Measurements from ENCODE around the gene BICDL1. TPM values are rescaled to one million over a fixed set of nuclear protein-coding genes. Genes with fewer than 3 reads are reported as not detected.

Gene BICDL1
- total and polyA plus RNA-seq, 5 donors from 2014 or later: 0.93 to 134 (median 1.6) TPM

DNA sequence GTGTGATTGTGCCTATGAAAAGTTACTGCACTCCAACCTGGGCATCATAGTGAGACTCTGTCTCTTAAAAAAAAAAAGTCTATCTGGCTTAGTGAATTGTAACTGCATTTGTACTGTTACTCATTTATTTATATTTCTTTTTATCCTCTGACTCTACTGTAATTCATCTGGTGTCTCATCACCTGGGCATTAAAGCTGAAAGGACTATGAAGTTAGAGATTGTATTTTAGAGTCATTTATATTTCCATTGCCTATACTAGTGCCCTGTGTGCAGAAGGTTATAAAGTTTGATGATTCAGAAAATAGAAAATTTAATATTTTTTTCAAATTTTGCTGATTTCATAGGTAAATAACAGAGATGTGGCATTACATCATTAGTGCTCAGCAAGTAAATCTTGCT lies 30.2 kb downstream of the BICDL1 start:
- ATAC-seq (ENCODE audit: low read depth in 2 of 2) (no peak), DNase-seq (no peak)
- Histone ChIP-seq H3K4me3 (ENCODE audit: low read depth, low read length) (no peak overlapping the region), H3K36me3 (ENCODE audit: control insufficient read depth, insufficient read depth, low read length) (peaks cover 3% of the 10 kb centered on the region), H3K9me3 (ENCODE audit: control insufficient read depth in 2 of 2, low read length in 2 of 2) (peaks cover 0 to 1% of the 10 kb centered on the region in 2 experiments), H3K27ac (ENCODE audit: insufficient read depth, low read length, poor library complexity, severe bottlenecking) (no peak overlapping the region), H3K27me3 (ENCODE audit: control insufficient read depth, insufficient read depth, low read length) (no peaks in the 10 kb centered on the region), H3K4me1 (ENCODE audit: control insufficient read depth, insufficient read depth, low read length, poor library complexity, severe bottlenecking) (peaks cover 18% of the 10 kb centered on the region)
- Mint-ChIP-seq H3K27ac (peak overlapping the region in 1 of 3 donors; percentile 67), H3K4me1 (peaks cover 13 to 22% (median 20%) of the 10 kb centered on the region in 4 donors), H3K4me3 (no peak overlapping the region), H3K36me3 (peaks cover 15% of the 10 kb centered on the region), H3K9me3 (peaks cover 0 to 10% (median 2%) of the 10 kb centered on the region in 7 donors), H3K27me3 (no peaks in the 10 kb centered on the region)

- H3K4me1 Mint-ChIP-seq: peaks cover 12 to 17% (median 15%) of the 10 kb centered on the region in 4 donors
- peak overlapping the region in 1 of 3 donors; percentile 67 for H3K27ac Mint-ChIP-seq
- H3K4me3 Mint-ChIP-seq: no peak overlapping the region
- H3K9me3 Mint-ChIP-seq: peaks cover 0 to 14% (median 2%) of the 10 kb centered on the region in 7 donors
- Histone ChIP-seq H3K27me3 (ENCODE audit: control insufficient read depth, insufficient read depth, low read length) (no peaks in the 10 kb centered on the region), H3K27ac (ENCODE audit: insufficient read depth, low read length, poor library complexity, severe bottlenecking) (no peak overlapping the region), H3K4me3 (ENCODE audit: low read depth, low read length) (no peak overlapping the region), H3K36me3 (ENCODE audit: control insufficient read depth, insufficient read depth, low read length) (peaks cover 3% of the 10 kb centered on the region), H3K9me3 (ENCODE audit: control insufficient read depth in 2 of 2, low read length in 2 of 2) (peaks cover 0 to 7% of the 10 kb centered on the region in 2 experiments), H3K4me1 (ENCODE audit: control insufficient read depth, insufficient read depth, low read length, poor library complexity, severe bottlenecking) (peaks cover 10% of the 10 kb centered on the region)
- DNase-seq: no peak
- ATAC-seq (ENCODE audit: low read depth in 2 of 2): no peak
- no peaks in the 10 kb centered on the region for H3K27me3 Mint-ChIP-seq
- peaks cover 17% of the 10 kb centered on the region for H3K36me3 Mint-ChIP-seq
These were observed 30.9 kb downstream of the BICDL1 start for GRCh38 chr12:120019938-120020337.

- Mint-ChIP-seq H3K27ac (no peak overlapping the region), H3K9me3 (peaks cover 0 to 14% (median 1%) of the 10 kb centered on the region in 7 donors), H3K36me3 (peaks cover 17% of the 10 kb centered on the region), H3K4me1 (peaks cover 0 to 11% (median 3%) of the 10 kb centered on the region in 4 donors), H3K4me3 (no peak overlapping the region), H3K27me3 (no peaks in the 10 kb centered on the region)
- Histone ChIP-seq H3K4me1 (ENCODE audit: control insufficient read depth, insufficient read depth, low read length, poor library complexity, severe bottlenecking) (no peaks in the 10 kb centered on the region), H3K4me3 (ENCODE audit: low read depth, low read length) (no peak overlapping the region), H3K9me3 (ENCODE audit: control insufficient read depth in 2 of 2, low read length in 2 of 2) (peaks cover 0 to 7% of the 10 kb centered on the region in 2 experiments), H3K36me3 (ENCODE audit: control insufficient read depth, insufficient read depth, low read length) (peaks cover 6% of the 10 kb centered on the region), H3K27ac (ENCODE audit: insufficient read depth, low read length, poor library complexity, severe bottlenecking) (no peak overlapping the region), H3K27me3 (ENCODE audit: control insufficient read depth, insufficient read depth, low read length) (no peaks in the 10 kb centered on the region)
- DNase-seq: no peak
- ATAC-seq (ENCODE audit: low read depth in 2 of 2): no peak
These were observed 35.2 kb downstream of the BICDL1 start for GRCh38 chr12:120024193-120024592.

DNA sequence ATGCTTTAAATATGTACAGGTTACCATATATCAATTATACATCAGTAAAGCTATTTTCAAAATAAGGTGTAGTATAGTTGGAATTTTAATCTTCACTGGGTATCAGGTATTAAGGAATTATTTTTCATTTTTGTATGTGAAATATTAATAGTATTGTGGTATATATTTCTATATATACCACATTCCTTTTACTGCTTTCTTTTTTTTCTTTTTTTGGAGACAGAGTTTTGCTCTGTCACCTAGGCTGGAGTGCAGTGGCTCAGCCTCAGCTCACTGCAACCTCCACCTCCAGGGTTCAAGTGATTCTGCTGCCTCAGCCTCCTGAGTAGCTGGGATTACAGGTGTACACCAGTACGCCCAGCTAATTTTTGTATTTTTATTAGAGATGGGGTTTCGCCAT lies 36.6 kb downstream of the BICDL1 start:
- Histone ChIP-seq H3K4me1 (ENCODE audit: control insufficient read depth, insufficient read depth, low read length, poor library complexity, severe bottlenecking) (no peaks in the 10 kb centered on the region), H3K27me3 (ENCODE audit: control insufficient read depth, insufficient read depth, low read length) (no peaks in the 10 kb centered on the region), H3K9me3 (ENCODE audit: control insufficient read depth in 2 of 2, low read length in 2 of 2) (peaks cover 0 to 7% of the 10 kb centered on the region in 2 experiments), H3K36me3 (ENCODE audit: control insufficient read depth, insufficient read depth, low read length) (peaks cover 6% of the 10 kb centered on the region), H3K27ac (ENCODE audit: insufficient read depth, low read length, poor library complexity, severe bottlenecking) (no peak overlapping the region), H3K4me3 (ENCODE audit: low read depth, low read length) (no peak overlapping the region)
- Mint-ChIP-seq H3K27me3 (no peaks in the 10 kb centered on the region), H3K36me3 (peaks cover 14% of the 10 kb centered on the region), H3K4me3 (no peak overlapping the region), H3K9me3 (peaks cover 0 to 14% (median 1%) of the 10 kb centered on the region in 7 donors), H3K4me1 (peaks cover 0 to 8% (median 0%) of the 10 kb centered on the region in 4 donors), H3K27ac (no peak overlapping the region)
- ATAC-seq (ENCODE audit: low read depth in 2 of 2) (no peak), DNase-seq (no peak)

GRCh38 chr12:120032242-120032641 lies 43.2 kb downstream of the BICDL1 start:
- DNase-seq (no peak), ATAC-seq (ENCODE audit: low read depth in 2 of 2) (no peak)
- Histone ChIP-seq H3K9me3 (ENCODE audit: control insufficient read depth in 2 of 2, low read length in 2 of 2) (no peaks in the 10 kb centered on the region), H3K4me1 (ENCODE audit: control insufficient read depth, insufficient read depth, low read length, poor library complexity, severe bottlenecking) (no peaks in the 10 kb centered on the region), H3K27ac (ENCODE audit: insufficient read depth, low read length, poor library complexity, severe bottlenecking) (no peak overlapping the region), H3K36me3 (ENCODE audit: control insufficient read depth, insufficient read depth, low read length) (peaks cover 3% of the 10 kb centered on the region), H3K27me3 (ENCODE audit: control insufficient read depth, insufficient read depth, low read length) (no peaks in the 10 kb centered on the region), H3K4me3 (ENCODE audit: low read depth, low read length) (no peak overlapping the region)
- peaks cover 3% of the 10 kb centered on the region for H3K36me3 Mint-ChIP-seq
- no peak overlapping the region for H3K27ac Mint-ChIP-seq
- H3K4me3 Mint-ChIP-seq: no peak overlapping the region
- H3K9me3 Mint-ChIP-seq: no peaks in the 10 kb centered on the region
- no peaks in the 10 kb centered on the region for H3K27me3 Mint-ChIP-seq
- H3K4me1 Mint-ChIP-seq: peaks cover 0 to 21% (median 6%) of the 10 kb centered on the region in 4 donors

DNA sequence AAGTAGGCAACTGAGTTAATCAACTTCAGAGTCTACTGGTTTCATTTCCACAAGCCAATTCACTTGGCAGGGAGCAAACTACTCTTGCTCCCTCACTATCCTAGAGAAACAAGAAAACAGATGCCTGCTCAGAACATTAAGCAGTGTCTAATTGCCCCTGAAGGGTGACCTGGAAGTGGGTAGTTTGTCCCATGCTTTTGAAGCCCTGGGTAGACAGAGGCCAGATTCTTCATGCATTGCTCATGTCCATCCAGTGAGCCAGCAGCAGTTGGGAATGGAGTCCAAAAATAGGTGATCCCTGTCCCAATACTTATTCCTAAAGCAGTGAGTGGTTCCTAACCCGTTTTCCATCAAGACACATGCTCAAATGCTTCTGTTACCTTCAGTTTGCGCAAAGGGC lies 48.8 kb downstream of the BICDL1 start:
- no peak overlapping the region for H3K27ac ChIP-seq (ENCODE audit: insufficient read depth, low read length, poor library complexity, severe bottlenecking)

GRCh38 chr12:120039711-120040110 lies 50.7 kb downstream of the BICDL1 start:
- Mint-ChIP-seq H3K27me3 (no peaks in the 10 kb centered on the region), H3K27ac (no peak overlapping the region), H3K4me3 (no peak overlapping the region), H3K9me3 (peaks cover 0 to 1% (median 0%) of the 10 kb centered on the region in 7 donors), H3K36me3 (peaks cover 8% of the 10 kb centered on the region), H3K4me1 (peaks cover 6 to 27% (median 20%) of the 10 kb centered on the region in 4 donors)
- DNase-seq (no peak), ATAC-seq (ENCODE audit: low read depth in 2 of 2) (no peak)
- H3K36me3 ChIP-seq (ENCODE audit: control insufficient read depth, insufficient read depth, low read length): no peaks in the 10 kb centered on the region
- no peaks in the 10 kb centered on the region for H3K27me3 ChIP-seq (ENCODE audit: control insufficient read depth, insufficient read depth, low read length)
- no peaks in the 10 kb centered on the region for H3K9me3 ChIP-seq (ENCODE audit: control insufficient read depth in 2 of 2, low read length in 2 of 2)
- no peak overlapping the region for H3K4me3 ChIP-seq (ENCODE audit: low read depth, low read length)
- peaks cover 7% of the 10 kb centered on the region for H3K4me1 ChIP-seq (ENCODE audit: control insufficient read depth, insufficient read depth, low read length, poor library complexity, severe bottlenecking)
- H3K27ac ChIP-seq (ENCODE audit: insufficient read depth, low read length, poor library complexity, severe bottlenecking): no peak overlapping the region

More for the DNA sequence above, 48.8 kb downstream of the BICDL1 start:
- Mint-ChIP-seq H3K9me3 (peaks cover 0 to 1% (median 0%) of the 10 kb centered on the region in 7 donors), H3K36me3 (peaks cover 8% of the 10 kb centered on the region), H3K27ac (no peak overlapping the region), H3K27me3 (no peaks in the 10 kb centered on the region), H3K4me3 (no peak overlapping the region), H3K4me1 (peaks cover 11 to 34% (median 20%) of the 10 kb centered on the region in 4 donors)
- no peaks in the 10 kb centered on the region for H3K36me3 ChIP-seq (ENCODE audit: control insufficient read depth, insufficient read depth, low read length)
- H3K9me3 ChIP-seq (ENCODE audit: control insufficient read depth in 2 of 2, low read length in 2 of 2): no peaks in the 10 kb centered on the region
- no peak overlapping the region for H3K4me3 ChIP-seq (ENCODE audit: low read depth, low read length)
- peaks cover 7% of the 10 kb centered on the region for H3K4me1 ChIP-seq (ENCODE audit: control insufficient read depth, insufficient read depth, low read length, poor library complexity, severe bottlenecking)
- H3K27me3 ChIP-seq (ENCODE audit: control insufficient read depth, insufficient read depth, low read length): no peaks in the 10 kb centered on the region
- DNase-seq (no peak), ATAC-seq (ENCODE audit: low read depth in 2 of 2) (no peak)
